GM12874 (cell line): ENCODE data around the gene FKBP1B.

ENCODE experiments used
- TF ChIP-seq, protein P1 (sequence below): IDR thresholded peaks from 2 replicates; pipeline ENCODE4 v1.5.1; 2011; ENCODE audit warnings: low read depth, mild to moderate bottlenecking, control low read depth, low read length, moderate library complexity; ENCODE audit not compliant: insufficient read depth

Gene FKBP1B

DNA sequence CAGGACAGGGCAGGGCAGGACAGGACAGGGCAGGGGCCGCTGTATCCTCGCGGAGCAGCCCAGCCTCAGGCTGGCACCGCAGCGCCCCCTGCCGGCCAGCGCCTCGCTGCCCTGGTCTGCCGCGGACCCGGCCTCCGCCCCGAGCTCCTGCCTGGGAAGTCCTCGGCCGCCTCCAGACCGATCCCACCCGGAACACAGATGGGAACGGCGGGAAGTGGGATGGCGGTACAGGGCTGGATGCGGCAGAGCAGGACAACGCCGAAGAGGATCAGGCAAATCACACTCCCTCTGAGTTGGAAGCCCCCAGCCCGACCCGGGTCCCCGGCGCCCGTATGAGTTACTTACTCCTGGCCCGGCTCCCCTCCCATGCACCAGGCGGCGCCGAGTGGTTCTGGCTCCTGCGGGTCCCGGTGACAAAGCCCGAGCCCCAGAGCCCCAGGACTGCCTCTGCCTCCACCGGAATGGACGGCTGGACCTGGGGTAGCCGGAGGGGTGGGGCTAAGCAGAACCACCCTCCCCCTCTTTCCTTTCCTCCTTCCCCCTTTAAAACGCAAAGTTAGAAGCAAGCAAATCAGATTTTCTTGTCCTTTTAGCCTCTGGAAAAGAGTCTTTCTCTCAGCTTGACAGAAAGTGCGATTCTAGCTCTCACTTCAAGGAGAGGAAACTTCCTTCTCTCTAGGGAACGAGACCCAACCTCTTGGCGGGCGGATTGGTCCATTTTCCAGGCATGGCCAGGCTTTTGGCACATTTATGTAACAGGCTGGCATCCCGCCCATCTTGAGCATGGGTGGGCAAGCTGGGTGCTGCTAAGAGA, 35.1 kb downstream of the FKBP1B start, which contains the start of gene TP53I3:
Gene TP53I3 (minus strand): TSS at position 449 of the 814 bp plus-strand sequence. CDS start 508 bp downstream, outside the sequence.
- TF ChIP-seq, protein P1, sequence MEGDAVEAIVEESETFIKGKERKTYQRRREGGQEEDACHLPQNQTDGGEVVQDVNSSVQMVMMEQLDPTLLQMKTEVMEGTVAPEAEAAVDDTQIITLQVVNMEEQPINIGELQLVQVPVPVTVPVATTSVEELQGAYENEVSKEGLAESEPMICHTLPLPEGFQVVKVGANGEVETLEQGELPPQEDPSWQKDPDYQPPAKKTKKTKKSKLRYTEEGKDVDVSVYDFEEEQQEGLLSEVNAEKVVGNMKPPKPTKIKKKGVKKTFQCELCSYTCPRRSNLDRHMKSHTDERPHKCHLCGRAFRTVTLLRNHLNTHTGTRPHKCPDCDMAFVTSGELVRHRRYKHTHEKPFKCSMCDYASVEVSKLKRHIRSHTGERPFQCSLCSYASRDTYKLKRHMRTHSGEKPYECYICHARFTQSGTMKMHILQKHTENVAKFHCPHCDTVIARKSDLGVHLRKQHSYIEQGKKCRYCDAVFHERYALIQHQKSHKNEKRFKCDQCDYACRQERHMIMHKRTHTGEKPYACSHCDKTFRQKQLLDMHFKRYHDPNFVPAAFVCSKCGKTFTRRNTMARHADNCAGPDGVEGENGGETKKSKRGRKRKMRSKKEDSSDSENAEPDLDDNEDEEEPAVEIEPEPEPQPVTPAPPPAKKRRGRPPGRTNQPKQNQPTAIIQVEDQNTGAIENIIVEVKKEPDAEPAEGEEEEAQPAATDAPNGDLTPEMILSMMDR, result peak; percentile 97

DNA sequence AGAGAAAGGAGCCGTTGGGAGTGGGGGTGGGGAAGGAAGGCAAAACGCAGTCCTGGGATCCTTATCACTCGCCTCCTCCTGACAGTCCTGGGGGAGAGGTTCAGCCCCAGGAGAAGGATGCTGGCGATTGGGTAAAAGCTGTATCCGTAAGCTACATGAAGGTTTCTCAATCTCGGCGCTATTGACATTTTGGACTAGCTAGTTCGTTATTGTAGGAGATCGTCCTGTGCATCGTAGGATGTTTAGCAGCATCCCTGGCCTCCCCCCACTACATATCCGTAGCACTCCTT, 35.6 kb downstream of the FKBP1B start:
- TF ChIP-seq, protein P1, result no peak

DNA sequence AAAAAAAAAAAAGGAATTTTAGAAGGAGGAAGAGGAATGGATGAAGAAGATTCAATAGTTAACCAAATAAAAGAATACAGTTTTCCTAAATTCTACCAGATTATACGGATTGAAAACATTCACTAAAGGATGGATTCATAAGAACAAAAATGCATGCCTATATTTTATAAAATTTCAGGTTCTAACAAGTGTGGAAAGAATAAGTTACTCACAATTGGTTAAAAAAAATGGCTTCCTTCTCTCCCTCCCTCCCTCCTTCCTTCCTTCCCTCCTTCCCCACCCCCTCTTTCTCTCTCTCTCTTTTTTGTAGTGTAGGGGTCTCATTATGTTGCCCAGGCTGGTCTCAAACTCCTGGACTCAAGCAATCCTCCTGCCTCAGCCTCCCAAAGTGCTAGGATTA, 36.7 kb downstream of the FKBP1B start:
- TF ChIP-seq, protein P1, result no peak

DNA sequence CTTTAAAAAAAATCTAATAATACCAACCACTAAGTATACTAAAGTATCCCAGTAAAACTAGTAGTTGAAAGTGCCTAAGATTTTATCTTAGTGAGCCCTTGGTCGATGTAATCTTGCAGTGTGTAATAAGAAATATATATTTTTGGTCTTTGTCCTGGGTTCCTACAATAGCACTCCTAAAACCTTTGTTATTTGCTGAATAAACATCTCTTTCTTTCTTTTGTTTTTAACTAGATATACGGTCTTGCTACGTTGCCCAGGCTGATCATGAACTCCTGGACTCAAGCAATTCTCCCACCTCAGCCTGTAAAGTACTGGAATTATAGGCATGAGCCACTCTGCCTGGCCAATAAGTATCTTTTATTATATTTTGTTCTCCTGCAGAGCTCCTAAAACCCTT, 37.5 kb downstream of the FKBP1B start:
- TF ChIP-seq, protein P1, result no peak

DNA sequence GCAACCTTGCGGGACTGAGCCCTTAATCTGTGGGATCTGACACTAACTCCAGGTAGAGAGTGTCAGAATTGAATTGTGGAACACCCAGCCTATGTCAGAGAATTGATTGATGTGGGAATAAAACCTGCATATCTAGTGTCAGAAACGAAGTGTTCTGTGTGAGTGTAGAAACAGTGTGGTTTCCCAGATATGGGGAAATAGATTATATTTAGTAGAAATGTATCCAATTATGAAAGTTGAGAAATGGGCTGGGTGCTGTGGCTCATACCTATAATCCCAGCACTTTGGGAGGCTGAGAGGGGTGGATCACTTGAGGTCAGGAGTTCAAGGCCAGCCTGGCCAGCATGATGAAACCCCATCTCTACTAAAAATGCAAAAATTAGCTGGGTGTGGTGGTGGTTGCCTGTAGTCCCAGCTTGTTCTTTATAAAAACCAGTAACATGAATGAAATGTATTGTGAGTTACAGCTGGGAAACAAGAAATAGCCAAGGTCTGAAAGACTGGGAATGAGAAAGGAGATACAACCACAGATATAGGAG, 39.3 kb downstream of the FKBP1B start:
- TF ChIP-seq, protein P1, result no peak

DNA sequence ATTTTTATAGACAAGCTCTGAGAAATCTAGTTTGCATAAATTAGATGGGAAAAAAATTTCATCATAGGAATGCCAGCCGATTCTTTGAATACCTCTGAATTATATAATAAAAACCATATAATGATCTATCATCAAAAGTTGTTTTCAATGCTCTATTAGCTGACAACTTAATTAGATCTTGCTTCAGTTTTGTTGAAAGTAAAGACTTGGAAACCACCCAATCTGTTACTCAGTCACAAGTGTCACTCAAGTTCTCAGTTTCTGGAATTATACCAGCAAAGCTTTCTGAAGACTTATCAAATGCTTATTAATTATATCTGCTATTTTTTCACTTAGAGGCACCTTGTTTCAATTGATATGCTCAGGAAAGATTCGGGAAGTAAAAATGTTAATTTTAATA, 52.5 kb downstream of the FKBP1B start:
- TF ChIP-seq, protein P1, result no peak

DNA sequence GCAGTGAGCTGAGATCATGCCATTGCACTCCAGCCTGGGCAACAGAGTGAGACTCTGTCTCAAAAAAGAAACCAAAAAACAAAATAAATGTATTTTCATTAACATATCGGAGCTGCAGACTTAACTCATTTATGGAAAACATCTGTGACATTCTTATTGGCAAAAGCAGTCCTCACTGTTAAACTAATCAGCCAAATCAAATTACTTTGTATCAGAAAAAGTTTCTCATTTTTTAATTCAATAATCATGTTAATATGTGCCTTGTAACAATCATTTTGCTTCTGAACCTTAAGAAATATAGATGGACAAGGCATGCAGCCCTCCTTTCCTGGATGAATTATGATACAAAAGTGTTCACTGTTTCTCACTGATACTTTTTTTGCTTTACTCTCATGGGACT, 53.1 kb downstream of the FKBP1B start:
- TF ChIP-seq, protein P1, result no peak
